CD14-positive monocyte (primary cell): Measurements from ENCODE around the gene DNAAF2. TPM values are rescaled to one million over a fixed set of nuclear protein-coding genes. Genes with fewer than 3 reads are reported as not detected.

Source experiments
- DNase-seq, 3 donors: peaks; one replicate each; pipeline ENCODE4 v3.0.0-alpha.2; 2011 to 2022
- H2AFZ ChIP-seq: 2 replicates; pipeline ENCODE4 v1.6.0; 2012; ENCODE audit warnings: mild to moderate bottlenecking, low read depth, low read length, inconsistent platforms; ENCODE audit not compliant: insufficient read depth, poor library complexity, severe bottlenecking
- H3K27ac ChIP-seq, 2 donors: 1 replicate in 1 of 2; 2 replicates in 1 of 2; pipeline ENCODE4 v1.5.1; 2012 to 2013; ENCODE audit warnings: low read length in 2 of 2, control low read depth in 1 of 2, inconsistent platforms in 1 of 2, low read depth in 1 of 2, mild to moderate bottlenecking in 1 of 2
- H3K27me3 ChIP-seq, 2 donors: one replicate each; pipeline versions ENCODE4 v1.6.0 to v1.6.1; 2011 to 2013; ENCODE audit warnings: low read length in 2 of 2; ENCODE audit not compliant: control insufficient read depth in 2 of 2, insufficient read depth in 2 of 2
- H3K36me3 ChIP-seq, 2 donors: replicated peaks in 1 of 2; 1 replicate in 1 of 2; 2 replicates in 1 of 2; pipeline versions ENCODE4 v1.5.1 to v1.6.1; 2012 to 2013; ENCODE audit warnings: low read length in 2 of 2, control low read depth in 1 of 2, inconsistent platforms in 1 of 2, mild to moderate bottlenecking in 1 of 2; ENCODE audit not compliant: insufficient read depth in 2 of 2, control insufficient read depth in 1 of 2
- H3K4me1 ChIP-seq, 2 donors: 1 replicate in 1 of 2; 2 replicates in 1 of 2; pipeline versions ENCODE4 v1.5.1 to v1.6.1; 2012 to 2013; ENCODE audit warnings: low read length in 2 of 2, control low read depth in 1 of 2, inconsistent platforms in 1 of 2, mild to moderate bottlenecking in 1 of 2, moderate library complexity in 1 of 2; ENCODE audit not compliant: insufficient read depth in 2 of 2, control insufficient read depth in 1 of 2
- H3K4me2 ChIP-seq: replicated peaks from 2 replicates; pipeline ENCODE3; 2012; ENCODE audit warnings: low read length, moderate library complexity, mild to moderate bottlenecking; ENCODE audit not compliant: poor library complexity, severe bottlenecking; ENCODE audit errors: extremely low read depth
- H3K4me3 ChIP-seq, 3 experiments: fragments of 200-600 bp in 1 of 3; sonication (generic) in 1 of 3; replicated peaks in 1 of 3; 1 replicate in 2 of 3; 2 replicates in 1 of 3; pipeline ENCODE4 v1.5.1; 2011 to 2013; ENCODE audit warnings: low read length in 3 of 3, mild to moderate bottlenecking in 3 of 3, control low read depth in 2 of 3, low read depth in 2 of 3, inconsistent platforms in 1 of 3, moderate library complexity in 1 of 3
- H3K79me2 ChIP-seq: 2 replicates; pipeline ENCODE4 v1.6.0; 2012; ENCODE audit warnings: mild to moderate bottlenecking, control low read depth, inconsistent platforms, low read length, moderate library complexity; ENCODE audit not compliant: insufficient read depth
- H3K9ac ChIP-seq: 2 replicates; pipeline ENCODE4 v1.6.0; 2017; ENCODE audit warnings: low read length, mild to moderate bottlenecking; ENCODE audit not compliant: insufficient read depth, poor library complexity, severe bottlenecking
- H3K9me3 ChIP-seq, 2 donors: replicated peaks in 1 of 2; 1 replicate in 1 of 2; 2 replicates in 1 of 2; pipeline versions ENCODE4 v1.5.1 to v1.6.1; 2012 to 2013; ENCODE audit warnings: low read length in 2 of 2, control low read depth in 1 of 2; ENCODE audit not compliant: control insufficient read depth in 1 of 2, insufficient read depth in 1 of 2
- H4K20me1 ChIP-seq: 2 replicates; pipeline ENCODE4 v1.6.0; 2012; ENCODE audit warnings: mild to moderate bottlenecking, low read length, control low read depth, moderate library complexity; ENCODE audit not compliant: insufficient read depth
- H3K27ac Mint-ChIP-seq, 7 donors: one replicate each; pipeline ENCODE4 v1.8.0; 2020; ENCODE audit warnings: mild to moderate bottlenecking in 7 of 7, mixed read lengths in 7 of 7, moderate library complexity in 6 of 7, inconsistent platforms in 2 of 7
- H3K27me3 Mint-ChIP-seq, 3 donors: one replicate each; pipeline ENCODE4 v1.8.0; 2021 to 2022; ENCODE audit warnings: low read depth in 3 of 3, mild to moderate bottlenecking in 3 of 3, mixed read lengths in 3 of 3, moderate library complexity in 3 of 3, inconsistent platforms in 1 of 3
- H3K36me3 Mint-ChIP-seq, 2 donors: one replicate each; pipeline ENCODE4 v1.8.0; 2020; ENCODE audit warnings: mixed read lengths in 2 of 2, inconsistent platforms in 1 of 2, mild to moderate bottlenecking in 1 of 2
- H3K4me1 Mint-ChIP-seq: one replicate; pipeline ENCODE4 v1.8.0; 2020; ENCODE audit warnings: mild to moderate bottlenecking, mixed read lengths
- H3K4me3 Mint-ChIP-seq, 2 donors: one replicate each; pipeline ENCODE4 v1.8.0; 2020; ENCODE audit warnings: mild to moderate bottlenecking in 2 of 2, mixed read lengths in 2 of 2, moderate library complexity in 1 of 2
- H3K9me3 Mint-ChIP-seq, 7 donors: one replicate each; pipeline ENCODE4 v1.8.0; 2020 to 2022; ENCODE audit warnings: mixed read lengths in 7 of 7, mild to moderate bottlenecking in 6 of 7, moderate library complexity in 6 of 7, inconsistent platforms in 2 of 7
- CTCF ChIP-seq: fragments of 200-600 bp; IDR thresholded peaks from one replicate; pipeline ENCODE4 v1.8.0; 2022; ENCODE audit warnings: antibody characterized with exemption, mild to moderate bottlenecking
- WGBS: methylation state at CpG from one replicate; pipeline ENCODE4 v1.1.5; 2013; ENCODE audit warnings: missing lambda C conversion rate; ENCODE audit not compliant: insufficient coverage; 5-methylcytosine and 5-hydroxymethylcytosine counted together
- intact Hi-C, 2 donors: fragments of 100-400 bp; cut with micrococcal nuclease; formaldehyde crosslinking; loops; one replicate each; pipeline versions ENCODE4 v1.15.0 to v1.15.1; 2023
- polyA plus RNA-seq, 3 donors: library from polyadenylated mRNA; depleted of rRNA in 1 of 3; unstranded in 2 of 3; stranded (reverse) in 1 of 3; fragments of 300-500 nt in 2 of 3; fragments of >200 nt in 1 of 3; fragmentation: Illumina TruSeq in 2 of 3; gene quantifications; 1 replicate in 2 of 3; 2 replicates in 1 of 3; pipeline ENCODE4 v1.2.3, GENCODE V29; 2012 to 2021

The DNAAF2 gene
- polyA plus RNA-seq, 3 donors = 1.9 to 6.9 (median 6.8) TPM

- peaks cover 0 to 4% (median 0%) of the 10 kb centered on the region in 3 donors for H3K27me3 Mint-ChIP-seq
- Histone ChIP-seq H3K4me2 (no peak overlapping the region), H3K4me3 (no peak overlapping the region), H3K9me3 (no peaks in the 10 kb centered on the region), H3K27me3 (no peaks in the 10 kb centered on the region), H3K27ac (no peak overlapping the region), H3K36me3 (peaks cover 2 to 19% of the 10 kb centered on the region in 2 donors), H3K79me2 (peaks cover 84% of the 10 kb centered on the region), H2AFZ (no peak overlapping the region), H3K4me1 (peaks cover 25 to 39% of the 10 kb centered on the region in 2 donors), H3K9ac (no peak overlapping the region), H4K20me1 (peaks cover 43% of the 10 kb centered on the region)
- no peak for DNase-seq
- no peaks in the 10 kb centered on the region for H3K9me3 Mint-ChIP-seq
- H3K4me1 Mint-ChIP-seq = peaks cover 43% of the 10 kb centered on the region
- no peak overlapping the region for H3K4me3 Mint-ChIP-seq
- WGBS = 92% methylated on average over 1 of the region's 1 CpG
- intact Hi-C loops = loop anchor here in 1 of 2 donors (10.0 kb wide), 1 partner anchor 128 kb away; the partner anchor contains the start of gene KLHDC2
- TF ChIP-seq CTCF = no peak
- H3K27ac Mint-ChIP-seq = peak overlapping the region in 2 of 7 donors; percentile 7 to 11
- H3K36me3 Mint-ChIP-seq = peaks cover 14 to 18% of the 10 kb centered on the region in 2 donors
These were observed 1.8 kb upstream of the DNAAF2 start for GRCh38 chr14:49636866-49637265.

GRCh38 chr14:49633640-49634546, 1.2 kb downstream of the DNAAF2 start:
- peak overlapping the region; percentile 91 to 95 for H3K27ac ChIP-seq
- no peaks in the 10 kb centered on the region for H3K9me3 ChIP-seq
- Mint-ChIP-seq H3K36me3 (peaks cover 13 to 19% of the 10 kb centered on the region in 2 donors), H3K4me3 (peak overlapping the region; percentile 98 to 99), H3K4me1 (peaks cover 51% of the 10 kb centered on the region), H3K27ac (peak overlapping the region; percentile 88 to 95 (median 93)), H3K9me3 (no peaks in the 10 kb centered on the region), H3K27me3 (peaks cover 0 to 6% (median 0%) of the 10 kb centered on the region in 3 donors)
- TF ChIP-seq CTCF = peak; percentile 93
- peaks cover 24% of the 10 kb centered on the region for H4K20me1 ChIP-seq
- H2AFZ ChIP-seq = peak overlapping the region; percentile 100
- peak overlapping the region; percentile 98 for H3K4me2 ChIP-seq
- H3K27me3 ChIP-seq = no peaks in the 10 kb centered on the region
- peaks cover 27 to 42% of the 10 kb centered on the region in 2 donors for H3K4me1 ChIP-seq
- H3K9ac ChIP-seq = peak overlapping the region; percentile 90
- peak overlapping the region; percentile 72 to 97 (median 92) for H3K4me3 ChIP-seq
- peaks cover 79% of the 10 kb centered on the region for H3K79me2 ChIP-seq
- H3K36me3 ChIP-seq = peaks cover 2 to 8% of the 10 kb centered on the region in 2 donors
- peak; percentile 85 to 90 (median 87) for DNase-seq
- intact Hi-C loops = loop anchor here (2.0 to 10.0 kb wide), 3 partner anchors 37 to 131 kb away; partner anchors contain the start of genes KLHDC1 (in 1 of the 2), KLHDC2 (in 1 of the 2) and LRR1 (in 1 of the 2)
- WGBS = under 1% methylated on average over 100 of the region's 101 CpGs
